HepG2 (cell line): ENCODE data around the gene ITGAV. TPM values are rescaled to one million over a fixed set of nuclear protein-coding genes. Genes with fewer than 3 reads are reported as not detected.

Source experiments
- ARHGAP35 ChIP-seq: sonication (generic); formaldehyde crosslinking; IDR thresholded peaks from 2 replicates; pipeline ENCODE4 v1.9.0; 2022; ENCODE audit warnings: mild to moderate bottlenecking, inconsistent platforms, moderate library complexity, missing genetic modification reagents, borderline replicate concordance
- ARNT2 ChIP-seq: sonication (generic); formaldehyde crosslinking; IDR thresholded peaks from 2 replicates; pipeline ENCODE4 v1.8.0; 2022; ENCODE audit warnings: mild to moderate bottlenecking, low read depth, missing genetic modification reagents, moderate library complexity
- MED8 ChIP-seq: sonication (generic); formaldehyde crosslinking; IDR thresholded peaks from 2 replicates; pipeline ENCODE4 v1.8.1; 2023; ENCODE audit warnings: mild to moderate bottlenecking, missing genetic modification reagents; ENCODE audit not compliant: insufficient replicate concordance
- NONO ChIP-seq, 2 experiments: fragments of 450-650 bp in 1 of 2; sonication (generic) in 1 of 2; formaldehyde crosslinking in 1 of 2; IDR thresholded peaks in 1 of 2; conservative IDR thresholded peaks in 1 of 2; 2 replicates each; pipeline versions ENCODE4 v1.6.1 to v1.8.0; 2017 to 2022; ENCODE audit warnings: mild to moderate bottlenecking in 1 of 2, missing genetic modification reagents in 1 of 2, moderate library complexity in 1 of 2
- RBM39 ChIP-seq: fragments of 200-400 bp; formaldehyde crosslinking; IDR thresholded peaks from one replicate; pipeline ENCODE4 v1.6.1; 2018; ENCODE audit warnings: antibody characterized with exemption, mild to moderate bottlenecking, low read depth, low read length; ENCODE audit not compliant: poor library complexity, severe bottlenecking
- SETDB1 ChIP-seq: sonication (generic); formaldehyde crosslinking; IDR thresholded peaks from 2 replicates; pipeline ENCODE4 v1.5.1; 2020; ENCODE audit warnings: missing genetic modification reagents, mild to moderate bottlenecking, borderline replicate concordance
- ZC3H13 ChIP-seq: sonication (generic); formaldehyde crosslinking; IDR thresholded peaks from 2 replicates; pipeline ENCODE4 v1.8.1; 2023; ENCODE audit warnings: mild to moderate bottlenecking, missing genetic modification reagents, moderate library complexity
- ZNF354B ChIP-seq: sonication (generic); formaldehyde crosslinking; IDR thresholded peaks from 2 replicates; pipeline ENCODE4 v1.8.0; 2022; ENCODE audit warnings: mild to moderate bottlenecking, missing genetic modification reagents
- ZNF44 ChIP-seq: sonication (generic); formaldehyde crosslinking; IDR thresholded peaks from 2 replicates; pipeline ENCODE4 v1.5.1; 2020; ENCODE audit warnings: mild to moderate bottlenecking, missing genetic modification reagents
- ZNF501 ChIP-seq: sonication (generic); formaldehyde crosslinking; IDR thresholded peaks from 2 replicates; pipeline ENCODE4 v1.5.1; 2020; ENCODE audit warnings: mild to moderate bottlenecking, moderate library complexity, missing genetic modification reagents
- ZNF562 ChIP-seq: sonication (generic); formaldehyde crosslinking; IDR thresholded peaks from 2 replicates; pipeline ENCODE4 v1.8.0; 2022; ENCODE audit warnings: missing genetic modification reagents, borderline replicate concordance
- polyA plus RNA-seq, 8 experiments: library from polyadenylated mRNA; depleted of rRNA in 3 of 8; stranded (reverse) in 7 of 8; unstranded in 1 of 8; fragments of >200 nt; fragmentation: Illumina TruSeq in 4 of 8; extraction: Trizol in 4 of 8; gene quantifications; 2 replicates each; pipeline versions ENCODE4 v1.2.1 to v1.2.3, GENCODE V29; 2011 to 2016; ENCODE audit warnings: low read depth in 4 of 8, missing spikeins in 1 of 8, mixed read lengths in 1 of 8; ENCODE audit not compliant: insufficient read depth in 1 of 8
- total RNA-seq, 5 experiments: library from RNA; depleted of rRNA; stranded (reverse); fragments of >200 nt; fragmentation: Illumina TruSeq; extraction: Trizol; gene quantifications; 2 replicates each; pipeline ENCODE4 v1.2.3, GENCODE V29; 2016; ENCODE audit warnings: low read depth in 1 of 5
- TF ChIP-seq, protein P1 (sequence below), 2 experiments: sonication (generic) in 1 of 2; formaldehyde crosslinking in 1 of 2; IDR thresholded peaks; 2 replicates each; pipeline versions ENCODE4 v1.6.1 to v1.9.0; 2014 to 2022; ENCODE audit warnings: antibody characterized with exemption in 1 of 2, borderline replicate concordance in 1 of 2, inconsistent platforms in 1 of 2, low read depth in 1 of 2, missing genetic modification reagents in 1 of 2
- TF ChIP-seq, protein P2 (sequence below), 2 experiments: sonication (generic) in 1 of 2; formaldehyde crosslinking in 1 of 2; IDR thresholded peaks; 2 replicates each; pipeline versions ENCODE4 v1.5.1 to v1.6.1; 2011 to 2020; ENCODE audit warnings: borderline replicate concordance in 1 of 2, low read depth in 1 of 2, low read length in 1 of 2, mild to moderate bottlenecking in 1 of 2, missing genetic modification reagents in 1 of 2, moderate library complexity in 1 of 2
- TF ChIP-seq, protein P3 (sequence below): sonication (generic); formaldehyde crosslinking; IDR thresholded peaks from 2 replicates; pipeline ENCODE4 v1.8.1; 2023; ENCODE audit warnings: missing genetic modification reagents, inconsistent platforms, borderline replicate concordance
- TF ChIP-seq, protein P4 (sequence below): sonication (generic); formaldehyde crosslinking; IDR thresholded peaks from 2 replicates; pipeline ENCODE4 v1.5.1; 2020; ENCODE audit warnings: mild to moderate bottlenecking, moderate library complexity, missing genetic modification reagents

The ITGAV gene
- total and polyA plus RNA-seq, 2 of the 13 experiments (the other 11 are each of a cell fraction or from before 2014, with no cell fraction given) = 59.1 to 60.4 TPM

DNA sequence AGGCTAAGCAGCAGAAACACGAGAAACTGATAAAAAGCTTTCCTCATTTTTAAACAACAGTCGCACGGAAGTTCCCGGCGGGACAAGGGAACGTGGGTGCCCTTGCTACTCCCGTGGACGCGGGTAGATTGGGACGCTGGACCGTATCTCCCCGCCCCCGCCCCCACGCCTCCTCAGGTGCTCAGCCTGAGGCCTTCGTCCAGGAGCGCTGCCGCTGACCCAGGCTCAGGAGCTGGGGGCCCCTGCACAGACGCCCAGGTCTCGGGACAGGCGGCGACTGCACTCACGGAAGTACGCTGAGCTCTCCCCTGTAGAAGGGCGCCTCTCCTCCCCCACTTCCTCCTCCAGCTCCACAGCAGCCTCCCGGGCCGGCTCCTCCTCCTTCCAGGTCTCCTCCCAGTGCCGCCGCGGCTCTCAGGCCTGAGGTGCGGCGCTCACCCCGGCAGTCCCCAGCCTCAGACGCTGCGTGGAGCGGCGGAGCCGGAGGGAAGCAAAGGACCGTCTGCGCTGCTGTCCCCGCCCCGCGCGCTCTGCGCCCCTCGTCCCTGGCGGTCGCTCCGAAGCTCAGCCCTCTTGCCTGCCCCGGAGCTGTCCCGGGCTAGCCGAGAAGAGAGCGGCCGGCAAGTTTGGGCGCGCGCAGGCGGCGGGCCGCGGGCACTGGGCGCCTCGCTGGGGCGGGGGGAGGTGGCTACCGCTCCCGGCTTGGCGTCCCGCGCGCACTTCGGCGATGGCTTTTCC, at the start of gene ITGAV (continued):
- TF ChIP-seq, protein P1, sequence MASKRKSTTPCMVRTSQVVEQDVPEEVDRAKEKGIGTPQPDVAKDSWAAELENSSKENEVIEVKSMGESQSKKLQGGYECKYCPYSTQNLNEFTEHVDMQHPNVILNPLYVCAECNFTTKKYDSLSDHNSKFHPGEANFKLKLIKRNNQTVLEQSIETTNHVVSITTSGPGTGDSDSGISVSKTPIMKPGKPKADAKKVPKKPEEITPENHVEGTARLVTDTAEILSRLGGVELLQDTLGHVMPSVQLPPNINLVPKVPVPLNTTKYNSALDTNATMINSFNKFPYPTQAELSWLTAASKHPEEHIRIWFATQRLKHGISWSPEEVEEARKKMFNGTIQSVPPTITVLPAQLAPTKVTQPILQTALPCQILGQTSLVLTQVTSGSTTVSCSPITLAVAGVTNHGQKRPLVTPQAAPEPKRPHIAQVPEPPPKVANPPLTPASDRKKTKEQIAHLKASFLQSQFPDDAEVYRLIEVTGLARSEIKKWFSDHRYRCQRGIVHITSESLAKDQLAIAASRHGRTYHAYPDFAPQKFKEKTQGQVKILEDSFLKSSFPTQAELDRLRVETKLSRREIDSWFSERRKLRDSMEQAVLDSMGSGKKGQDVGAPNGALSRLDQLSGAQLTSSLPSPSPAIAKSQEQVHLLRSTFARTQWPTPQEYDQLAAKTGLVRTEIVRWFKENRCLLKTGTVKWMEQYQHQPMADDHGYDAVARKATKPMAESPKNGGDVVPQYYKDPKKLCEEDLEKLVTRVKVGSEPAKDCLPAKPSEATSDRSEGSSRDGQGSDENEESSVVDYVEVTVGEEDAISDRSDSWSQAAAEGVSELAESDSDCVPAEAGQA (IDR thresholded peaks at IDR 0.05; ENCODE audit: low read depth) = peak; percentile 21; the same call in 1 of the 2 replicates
- TF ChIP-seq, protein P1 (CRISPR knock-in tag; IDR thresholded peaks at IDR 0.05; ENCODE audit: borderline replicate concordance) = no peak
- no peak for TF ChIP-seq SETDB1 (CRISPR knock-in tag)
- TF ChIP-seq RBM39 = peak; percentile 73
- TF ChIP-seq ARNT2 (CRISPR knock-in tag) = peak; percentile 97
- peak; percentile 88 for TF ChIP-seq MED8 (CRISPR knock-in tag)
- peak; percentile 84 for TF ChIP-seq ZNF501 (CRISPR knock-in tag)
- no peak for TF ChIP-seq ZNF562 (CRISPR knock-in tag)
- no peak for TF ChIP-seq ZNF44 (CRISPR knock-in tag)
- TF ChIP-seq, protein P2, sequence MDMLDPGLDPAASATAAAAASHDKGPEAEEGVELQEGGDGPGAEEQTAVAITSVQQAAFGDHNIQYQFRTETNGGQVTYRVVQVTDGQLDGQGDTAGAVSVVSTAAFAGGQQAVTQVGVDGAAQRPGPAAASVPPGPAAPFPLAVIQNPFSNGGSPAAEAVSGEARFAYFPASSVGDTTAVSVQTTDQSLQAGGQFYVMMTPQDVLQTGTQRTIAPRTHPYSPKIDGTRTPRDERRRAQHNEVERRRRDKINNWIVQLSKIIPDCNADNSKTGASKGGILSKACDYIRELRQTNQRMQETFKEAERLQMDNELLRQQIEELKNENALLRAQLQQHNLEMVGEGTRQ (IDR thresholded peaks at IDR 0.05; ENCODE audit: low read depth, low read length) = no peak
- TF ChIP-seq, protein P2 (CRISPR knock-in tag; IDR thresholded peaks at IDR 0.05; ENCODE audit: borderline replicate concordance) = no peak; the same call in 1 of the 2 replicates
- TF ChIP-seq ZC3H13 (CRISPR knock-in tag) = peak; percentile 22; the same call in 1 of the 2 replicates
- TF ChIP-seq ZNF354B (CRISPR knock-in tag) = peak; percentile 54; the same call in 1 of the 2 replicates
- peak; percentile 70 for TF ChIP-seq ARHGAP35 (CRISPR knock-in tag)
- TF ChIP-seq, protein P3, sequence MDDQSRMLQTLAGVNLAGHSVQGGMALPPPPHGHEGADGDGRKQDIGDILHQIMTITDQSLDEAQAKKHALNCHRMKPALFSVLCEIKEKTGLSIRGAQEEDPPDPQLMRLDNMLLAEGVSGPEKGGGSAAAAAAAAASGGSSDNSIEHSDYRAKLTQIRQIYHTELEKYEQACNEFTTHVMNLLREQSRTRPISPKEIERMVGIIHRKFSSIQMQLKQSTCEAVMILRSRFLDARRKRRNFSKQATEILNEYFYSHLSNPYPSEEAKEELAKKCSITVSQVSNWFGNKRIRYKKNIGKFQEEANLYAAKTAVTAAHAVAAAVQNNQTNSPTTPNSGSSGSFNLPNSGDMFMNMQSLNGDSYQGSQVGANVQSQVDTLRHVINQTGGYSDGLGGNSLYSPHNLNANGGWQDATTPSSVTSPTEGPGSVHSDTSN = no peak
- TF ChIP-seq NONO (IDR thresholded peaks at IDR 0.05) = no peak
- peak; percentile 87 for TF ChIP-seq NONO (CRISPR knock-in tag; conservative IDR thresholded peaks at IDR 0.05)
- TF ChIP-seq, protein P4, sequence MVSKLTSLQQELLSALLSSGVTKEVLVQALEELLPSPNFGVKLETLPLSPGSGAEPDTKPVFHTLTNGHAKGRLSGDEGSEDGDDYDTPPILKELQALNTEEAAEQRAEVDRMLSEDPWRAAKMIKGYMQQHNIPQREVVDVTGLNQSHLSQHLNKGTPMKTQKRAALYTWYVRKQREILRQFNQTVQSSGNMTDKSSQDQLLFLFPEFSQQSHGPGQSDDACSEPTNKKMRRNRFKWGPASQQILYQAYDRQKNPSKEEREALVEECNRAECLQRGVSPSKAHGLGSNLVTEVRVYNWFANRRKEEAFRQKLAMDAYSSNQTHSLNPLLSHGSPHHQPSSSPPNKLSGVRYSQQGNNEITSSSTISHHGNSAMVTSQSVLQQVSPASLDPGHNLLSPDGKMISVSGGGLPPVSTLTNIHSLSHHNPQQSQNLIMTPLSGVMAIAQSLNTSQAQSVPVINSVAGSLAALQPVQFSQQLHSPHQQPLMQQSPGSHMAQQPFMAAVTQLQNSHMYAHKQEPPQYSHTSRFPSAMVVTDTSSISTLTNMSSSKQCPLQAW (CRISPR knock-in tag) = peak; percentile 38; the same call in 1 of the 2 replicates
